HCT116 (cell line): ENCODE measurements around the gene FMN1. TPM values are rescaled to one million over a fixed set of nuclear protein-coding genes. Genes with fewer than 3 reads are reported as not detected.

Experiments used
- ATAC-seq: fragments of 200-7000 bp; cut with Tn5 transposase; 2 replicates; pipeline ENCODE4 v1.9.1; 2020; ENCODE audit warnings: mild to moderate bottlenecking, moderate library complexity
- BruUV-seq: library from RNA; stranded (reverse); fragments of 400-500 nt; replicated peaks from 2 replicates; lab custom pipeline; 2021; lab: Mats Ljungman, UMichigan
- CTCF ChIA-PET: fragments of 300-600 bp; sonication (Branson Sonifier 250); formaldehyde crosslinking; loops from one replicate; lab custom pipeline; 2021; ENCODE audit warnings: antibody characterized with exemption; lab: Charles Lee
- POLR2A ChIA-PET: fragments of 300-600, 350-600 bp; sonication (Branson Sonifier 250); formaldehyde crosslinking; loops from one replicate; lab custom pipeline; 2021; ENCODE audit warnings: antibody characterized with exemption; lab: Charles Lee
- RAD21 ChIA-PET, 2 experiments: fragments of 300-600 bp; sonication (Branson Sonifier 250); formaldehyde crosslinking; loops; one replicate each; lab custom pipeline; 2023; ENCODE audit warnings: low total read pairs in 2 of 2; ENCODE audit not compliant: uncharacterized antibody in 2 of 2, unreplicated experiment in 2 of 2, low non-redundant PET in 1 of 2; lab: Charles Lee
- DNase-seq: peaks from one replicate; pipeline ENCODE4 v3.0.0-alpha.2; 2010; ENCODE audit warnings: low read depth, low spot score
- H2AFZ ChIP-seq: fragments of 200-600 bp; shearing (Covaris generic), sonication (generic); 2 replicates; pipeline ENCODE4 v1.6.1; 2017; ENCODE audit warnings: low read depth, mixed run types, mixed read lengths, antibody characterized with exemption, low read length; ENCODE audit not compliant: poor library complexity, severe bottlenecking
- H3K27ac ChIP-seq: 2 replicates; pipeline ENCODE4 v1.5.1; 2012; ENCODE audit warnings: low read depth, low read length
- H3K27me3 ChIP-seq: fragments of 200-600 bp; sonication (generic); 2 replicates; pipeline ENCODE4 v1.6.1; 2016; ENCODE audit warnings: mixed run types, low read length, mixed read lengths; ENCODE audit not compliant: insufficient read depth
- H3K36me3 ChIP-seq, 2 experiments: fragments of 200-500 bp in 1 of 2; fragments of 200-600 bp in 1 of 2; sonication (Bioruptor generic) in 1 of 2; sonication (generic) in 1 of 2; 2 replicates each; pipeline versions ENCODE4 v1.5.1 to v1.6.1; 2014 to 2016; ENCODE audit warnings: low read length in 2 of 2, inconsistent platforms in 1 of 2, mixed read lengths in 1 of 2, mixed run types in 1 of 2; ENCODE audit not compliant: insufficient read depth in 2 of 2, control insufficient read depth in 1 of 2
- H3K4me1 ChIP-seq, 2 experiments: fragments of 200-600 bp in 1 of 2; sonication (generic) in 1 of 2; 2 replicates each; pipeline versions ENCODE4 v1.5.1 to v1.6.1; 2012 to 2017; ENCODE audit warnings: low read length in 2 of 2, inconsistent platforms in 1 of 2, mild to moderate bottlenecking in 1 of 2, mixed read lengths in 1 of 2, mixed run types in 1 of 2, moderate library complexity in 1 of 2; ENCODE audit not compliant: insufficient read depth in 2 of 2, control insufficient read depth in 1 of 2
- H3K4me2 ChIP-seq: fragments of 200-600 bp; sonication (generic); 2 replicates; pipeline ENCODE4 v1.6.1; 2017; ENCODE audit warnings: mixed run types, low read length, mixed read lengths
- H3K4me3 ChIP-seq, 2 experiments: fragments of 200-600 bp in 1 of 2; sonication (generic) in 1 of 2; replicated peaks in 1 of 2; 2 replicates each; pipeline ENCODE4 v1.5.1; 2011 to 2016; ENCODE audit warnings: low read length in 2 of 2, control low read depth in 1 of 2, low read depth in 1 of 2, mild to moderate bottlenecking in 1 of 2, mixed read lengths in 1 of 2, mixed run types in 1 of 2
- H3K79me2 ChIP-seq: fragments of 200-600 bp; sonication (generic); 2 replicates; pipeline ENCODE4 v1.6.1; 2017; ENCODE audit warnings: mild to moderate bottlenecking, mixed run types, low read length, moderate library complexity, mixed read lengths; ENCODE audit not compliant: insufficient read depth
- H3K9ac ChIP-seq: fragments of 200-600 bp; sonication (generic); 2 replicates; pipeline ENCODE4 v1.6.1; 2016; ENCODE audit warnings: low read length, mixed read lengths
- H3K9me2 ChIP-seq: fragments of 200-600 bp; sonication (generic), shearing (Covaris generic); 2 replicates; pipeline ENCODE4 v1.6.1; 2017; ENCODE audit warnings: mixed run types, mild to moderate bottlenecking, moderate library complexity; ENCODE audit not compliant: insufficient read depth
- H3K9me3 ChIP-seq, 2 experiments: fragments of 200-500 bp in 1 of 2; fragments of 200-600 bp in 1 of 2; sonication (Bioruptor generic) in 1 of 2; sonication (generic) in 1 of 2; 2 replicates each; pipeline ENCODE4 v1.6.1; 2014 to 2017; ENCODE audit warnings: low read length in 2 of 2, mixed read lengths in 2 of 2, inconsistent platforms in 1 of 2, low read depth in 1 of 2, mild to moderate bottlenecking in 1 of 2, mixed run types in 1 of 2, moderate library complexity in 1 of 2; ENCODE audit not compliant: control insufficient read depth in 1 of 2, insufficient read depth in 1 of 2
- H4K20me1 ChIP-seq: fragments of 200-600 bp; sonication (generic), shearing (Covaris generic); 2 replicates; pipeline ENCODE4 v1.6.1; 2017; ENCODE audit warnings: mixed run types, mild to moderate bottlenecking, moderate library complexity; ENCODE audit not compliant: insufficient read depth
- CBX3 ChIP-seq: IDR thresholded peaks from 2 replicates; pipeline ENCODE4 v1.6.1; 2012; ENCODE audit warnings: low read depth
- CEBPB ChIP-seq: IDR thresholded peaks from 2 replicates; pipeline ENCODE4 v1.6.1; 2012; ENCODE audit warnings: low read depth
- ELF1 ChIP-seq: IDR thresholded peaks from 2 replicates; pipeline ENCODE4 v1.6.1; 2012; ENCODE audit warnings: low read depth, borderline replicate concordance
- EZH2phosphoT487 ChIP-seq: fragments of 200-600 bp; IDR thresholded peaks from 2 replicates; pipeline ENCODE4 v1.6.1; 2018; ENCODE audit warnings: antibody characterized with exemption, borderline replicate concordance
- POLR2A ChIP-seq: IDR thresholded peaks from 2 replicates; pipeline ENCODE4 v1.7.0; 2011; ENCODE audit warnings: borderline replicate concordance; ENCODE audit not compliant: insufficient read depth, insufficient read length; ENCODE audit errors: extremely low read depth
- RAD21 ChIP-seq: IDR thresholded peaks from 2 replicates; pipeline ENCODE4 v1.6.1; 2012; ENCODE audit warnings: low read depth, mild to moderate bottlenecking
- SIN3A ChIP-seq: IDR thresholded peaks from 2 replicates; pipeline ENCODE4 v1.6.1; 2012; ENCODE audit warnings: low read depth
- intact Hi-C: fragments of 100-400 bp; cut with micrococcal nuclease; formaldehyde crosslinking; loops from 2 replicates; pipeline ENCODE4 v1.10.0; 2022
- total RNA-seq: library from RNA; stranded (reverse); gene quantifications from one replicate; pipeline ENCODE4 v1.2.1, GENCODE V29; 2021; ENCODE audit not compliant: unreplicated experiment
- TF ChIP-seq, protein P1 (sequence below), 3 experiments: fragments of 200-600 bp in 1 of 3; sonication (generic) in 1 of 3; IDR thresholded peaks in 2 of 3; conservative IDR thresholded peaks in 1 of 3; 2 replicates each; pipeline ENCODE4 v1.5.1; 2012 to 2017; ENCODE audit warnings: low read depth in 2 of 3, low read length in 2 of 3, antibody characterized with exemption in 1 of 3, borderline replicate concordance in 1 of 3, control low read depth in 1 of 3, mild to moderate bottlenecking in 1 of 3, mixed read lengths in 1 of 3, mixed run types in 1 of 3, moderate library complexity in 1 of 3; ENCODE audit not compliant: insufficient read depth in 1 of 3

The FMN1 gene
- total RNA-seq, 1 experiment from 2014 or later, result 0.39 TPM

GRCh38 chr15:32904448-32904847 lies 290.1 kb downstream of the FMN1 start:
- Histone ChIP-seq H3K4me3 (no peak overlapping the region), H3K9me3 (no peaks in the 10 kb centered on the region), H4K20me1 (no peaks in the 10 kb centered on the region), H3K79me2 (no peaks in the 10 kb centered on the region), H3K27me3 (no peaks in the 10 kb centered on the region), H3K9ac (no peak overlapping the region), H3K9me2 (no peaks in the 10 kb centered on the region), H3K4me1 (no peaks in the 10 kb centered on the region), H3K36me3 (no peaks in the 10 kb centered on the region), H2AFZ (no peak overlapping the region), H3K4me2 (no peak overlapping the region), H3K27ac (no peak overlapping the region)
- DNase-seq, result no peak
- no peak for ATAC-seq
- CTCF ChIA-PET, result interaction anchor here (1.3 kb wide), 1 partner anchor 61 kb away, joined by 3 read pairs; no protein-coding TSS in a partner anchor
- POLR2A ChIA-PET, result no interaction called here
- no TSS peak for BruUV-seq
- intact Hi-C loops, result no loop called here
- RAD21 ChIA-PET, result no interaction called here
- TF ChIP-seq CBX3 (no peak), SIN3A (no peak), ELF1 (no peak), CEBPB (no peak), EZH2phosphoT487 (no peak)

DNA sequence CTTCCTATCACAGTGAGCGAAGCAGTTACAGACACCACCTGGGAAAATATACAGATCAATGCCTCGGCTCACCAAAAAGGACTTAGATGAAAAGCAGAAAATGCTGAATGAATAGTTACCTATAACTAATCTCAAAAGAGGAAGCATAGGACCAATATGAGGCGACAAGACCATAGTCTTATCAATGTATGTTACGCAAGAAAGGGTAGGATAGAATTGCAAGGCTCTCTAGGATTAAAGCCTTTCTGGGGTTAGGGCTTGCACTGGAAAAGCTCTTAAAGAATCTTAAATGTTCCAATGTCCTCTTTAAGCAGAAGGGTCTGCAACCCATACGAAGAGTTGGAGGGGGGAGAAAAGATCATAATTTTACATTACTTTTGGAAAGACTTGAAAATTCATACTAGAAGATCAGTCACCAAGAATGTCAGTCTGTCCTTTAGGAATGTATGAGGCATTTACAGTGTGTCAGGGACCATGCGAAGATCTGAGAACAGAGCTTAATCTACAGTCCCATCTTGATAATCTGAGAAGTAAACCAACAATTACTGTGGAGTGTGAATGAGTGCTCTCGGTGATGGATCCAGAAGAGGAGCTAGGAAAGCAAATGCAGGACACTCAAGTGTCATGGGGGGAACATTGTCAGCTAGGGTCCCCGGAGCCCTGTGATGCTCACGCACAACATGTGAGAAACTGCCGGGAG lies 290.8 kb downstream of the FMN1 start:
- POLR2A ChIA-PET, result no interaction called here
- no peak for DNase-seq
- RAD21 ChIA-PET, result no interaction called here

More for the DNA sequence above, 290.8 kb downstream of the FMN1 start:
- no peak overlapping the region for H3K9ac ChIP-seq
- no peaks in the 10 kb centered on the region for H3K9me2 ChIP-seq
- H2AFZ ChIP-seq, result no peak overlapping the region
- CTCF ChIA-PET, result no interaction called here
- intact Hi-C loops, result no loop called here
- TF ChIP-seq, protein P1, sequence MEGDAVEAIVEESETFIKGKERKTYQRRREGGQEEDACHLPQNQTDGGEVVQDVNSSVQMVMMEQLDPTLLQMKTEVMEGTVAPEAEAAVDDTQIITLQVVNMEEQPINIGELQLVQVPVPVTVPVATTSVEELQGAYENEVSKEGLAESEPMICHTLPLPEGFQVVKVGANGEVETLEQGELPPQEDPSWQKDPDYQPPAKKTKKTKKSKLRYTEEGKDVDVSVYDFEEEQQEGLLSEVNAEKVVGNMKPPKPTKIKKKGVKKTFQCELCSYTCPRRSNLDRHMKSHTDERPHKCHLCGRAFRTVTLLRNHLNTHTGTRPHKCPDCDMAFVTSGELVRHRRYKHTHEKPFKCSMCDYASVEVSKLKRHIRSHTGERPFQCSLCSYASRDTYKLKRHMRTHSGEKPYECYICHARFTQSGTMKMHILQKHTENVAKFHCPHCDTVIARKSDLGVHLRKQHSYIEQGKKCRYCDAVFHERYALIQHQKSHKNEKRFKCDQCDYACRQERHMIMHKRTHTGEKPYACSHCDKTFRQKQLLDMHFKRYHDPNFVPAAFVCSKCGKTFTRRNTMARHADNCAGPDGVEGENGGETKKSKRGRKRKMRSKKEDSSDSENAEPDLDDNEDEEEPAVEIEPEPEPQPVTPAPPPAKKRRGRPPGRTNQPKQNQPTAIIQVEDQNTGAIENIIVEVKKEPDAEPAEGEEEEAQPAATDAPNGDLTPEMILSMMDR (IDR thresholded peaks at IDR 0.05 in 2 of 3, conservative IDR thresholded peaks at IDR 0.05 in 1 of 3; ENCODE audit: borderline replicate concordance in 1 of 3, insufficient read depth in 1 of 3, low read depth in 2 of 3, low read length in 2 of 3), result no peak
- TF ChIP-seq RAD21, result no peak
- no peak for TF ChIP-seq POLR2A
- no peak overlapping the region for H3K27ac ChIP-seq
- no peaks in the 10 kb centered on the region for H3K9me3 ChIP-seq
- no peak overlapping the region for H3K4me3 ChIP-seq
- no peaks in the 10 kb centered on the region for H4K20me1 ChIP-seq
- no peak overlapping the region for H3K4me2 ChIP-seq
- H3K27me3 ChIP-seq, result no peaks in the 10 kb centered on the region
- BruUV-seq, result no TSS peak
- no peaks in the 10 kb centered on the region for H3K4me1 ChIP-seq
- H3K36me3 ChIP-seq, result no peaks in the 10 kb centered on the region
- H3K79me2 ChIP-seq, result no peaks in the 10 kb centered on the region
- ATAC-seq, result no peak
